Gastroesophageal sphincter (tissue), 3 donors: Measurements from ENCODE around the gene MPZL1.

Source experiments
- EP300 ChIP-seq: sonication (generic); formaldehyde crosslinking; IDR thresholded peaks from one replicate; pipeline ENCODE4 v1.6.1; 2017; ENCODE audit warnings: antibody characterized with exemption, mild to moderate bottlenecking
- POLR2AphosphoS5 ChIP-seq: sonication (generic); formaldehyde crosslinking; IDR thresholded peaks from one replicate; pipeline ENCODE4 v1.6.1; 2017; ENCODE audit warnings: antibody characterized with exemption
- TF ChIP-seq, protein P1 (sequence below), 4 experiments: fragments of 200-600 bp in 2 of 4; fragments of 450-650 bp in 2 of 4; sonication (generic) in 1 of 4; IDR thresholded peaks; one replicate each; pipeline ENCODE4 v1.5.1; 2017 to 2019; ENCODE audit warnings: antibody characterized with exemption in 4 of 4, mild to moderate bottlenecking in 2 of 4, moderate library complexity in 2 of 4

DNA sequence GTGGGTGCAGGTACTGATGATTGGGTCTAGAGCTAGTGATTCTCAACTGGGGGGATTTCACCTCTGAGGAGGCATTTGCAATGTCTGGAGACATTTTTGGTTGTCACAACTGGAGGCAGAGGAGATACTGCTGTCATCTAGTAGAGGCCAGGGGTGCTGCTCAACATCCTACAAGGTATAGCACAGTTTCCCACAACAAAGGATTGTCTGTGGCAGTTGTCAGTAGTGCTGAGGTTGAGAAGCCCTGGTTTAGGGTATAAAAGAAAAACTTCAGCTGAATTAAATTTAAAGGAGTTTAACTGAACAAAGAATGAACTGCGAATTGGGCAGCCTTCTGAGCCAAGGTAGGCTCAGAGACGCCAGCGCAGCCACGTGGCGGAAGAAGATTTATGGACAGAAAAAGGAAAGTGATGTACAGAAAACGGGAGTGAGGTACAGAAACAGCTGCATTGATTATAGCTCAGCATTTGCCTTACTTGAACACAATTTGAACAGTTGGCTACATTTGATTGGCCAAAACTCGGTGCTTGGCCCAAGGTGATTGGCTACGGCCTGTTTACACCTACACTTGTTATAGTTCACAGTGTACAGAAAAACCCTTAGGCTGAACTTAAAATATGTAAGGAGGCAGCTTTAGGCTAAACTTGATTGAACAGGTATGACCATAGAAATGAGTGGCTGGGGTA, 40.4 kb downstream of the MPZL1 start:
- TF ChIP-seq EP300 (no peak), POLR2AphosphoS5 (no peak)
- TF ChIP-seq, protein P1, sequence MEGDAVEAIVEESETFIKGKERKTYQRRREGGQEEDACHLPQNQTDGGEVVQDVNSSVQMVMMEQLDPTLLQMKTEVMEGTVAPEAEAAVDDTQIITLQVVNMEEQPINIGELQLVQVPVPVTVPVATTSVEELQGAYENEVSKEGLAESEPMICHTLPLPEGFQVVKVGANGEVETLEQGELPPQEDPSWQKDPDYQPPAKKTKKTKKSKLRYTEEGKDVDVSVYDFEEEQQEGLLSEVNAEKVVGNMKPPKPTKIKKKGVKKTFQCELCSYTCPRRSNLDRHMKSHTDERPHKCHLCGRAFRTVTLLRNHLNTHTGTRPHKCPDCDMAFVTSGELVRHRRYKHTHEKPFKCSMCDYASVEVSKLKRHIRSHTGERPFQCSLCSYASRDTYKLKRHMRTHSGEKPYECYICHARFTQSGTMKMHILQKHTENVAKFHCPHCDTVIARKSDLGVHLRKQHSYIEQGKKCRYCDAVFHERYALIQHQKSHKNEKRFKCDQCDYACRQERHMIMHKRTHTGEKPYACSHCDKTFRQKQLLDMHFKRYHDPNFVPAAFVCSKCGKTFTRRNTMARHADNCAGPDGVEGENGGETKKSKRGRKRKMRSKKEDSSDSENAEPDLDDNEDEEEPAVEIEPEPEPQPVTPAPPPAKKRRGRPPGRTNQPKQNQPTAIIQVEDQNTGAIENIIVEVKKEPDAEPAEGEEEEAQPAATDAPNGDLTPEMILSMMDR (IDR thresholded peaks at IDR 0.05): no peak
